GM23338 (cell line): ENCODE results near the gene GOLT1A.
A peak's percentile ranks its signal among the peaks of the same experiment; 100 is the strongest.

Experiments
- CTCF ChIP-seq, 2 experiments: fragments of 200-600 bp in 1 of 2; sonication (generic) in 1 of 2; conservative IDR thresholded peaks; 2 replicates each; pipeline versions ENCODE4 v1.5.1 to v1.6.1; 2016 to 2017; ENCODE audit warnings: antibody characterized with exemption in 2 of 2, low read depth in 2 of 2, mild to moderate bottlenecking in 2 of 2, moderate library complexity in 1 of 2
- ETS1 ChIP-seq: IDR thresholded peaks from 2 replicates; pipeline ENCODE4 v1.6.1; 2016; ENCODE audit warnings: antibody characterized with exemption
- POLR2AphosphoS5 ChIP-seq: IDR thresholded peaks from 2 replicates; pipeline ENCODE4 v1.6.1; 2016; ENCODE audit warnings: antibody characterized with exemption, low read depth

- TF ChIP-seq CTCF (conservative IDR thresholded peaks at IDR 0.05; ENCODE audit: low read depth in 2 of 2) (0 out of 4 replicates have a peak, but pooled peaks of 1 of the 2 experiments have one; percentile 0), ETS1 (no peak), POLR2AphosphoS5 (no peak)
Measured at GRCh38 chr1:204190212-204191211, 23.3 kb downstream of the GOLT1A start.
